Skeletal muscle tissue (tissue), 4 donors: ENCODE results near the gene SLC7A1. TPM values are rescaled to one million over a fixed set of nuclear protein-coding genes. Genes with fewer than 3 reads are reported as not detected.

Source experiments
- H3K27ac ChIP-seq: one replicate; pipeline ENCODE4 v1.7.0; 2013; ENCODE audit warnings: mild to moderate bottlenecking, low read depth, low read length, inconsistent platforms
- H3K27me3 ChIP-seq, 3 donors: one replicate each; pipeline ENCODE4 v1.7.0; 2013; ENCODE audit warnings: low read length in 3 of 3; ENCODE audit not compliant: control insufficient read depth in 3 of 3, insufficient read depth in 3 of 3
- H3K36me3 ChIP-seq, 3 donors: one replicate each; pipeline ENCODE4 v1.7.0; 2013; ENCODE audit warnings: low read length in 3 of 3; ENCODE audit not compliant: control insufficient read depth in 3 of 3, insufficient read depth in 3 of 3
- H3K4me1 ChIP-seq, 3 donors: one replicate each; pipeline ENCODE4 v1.7.0; 2013; ENCODE audit warnings: low read length in 3 of 3, mild to moderate bottlenecking in 3 of 3; ENCODE audit not compliant: control insufficient read depth in 3 of 3, insufficient read depth in 3 of 3
- H3K4me3 ChIP-seq, 3 donors: one replicate each; pipeline ENCODE4 v1.7.0; 2013; ENCODE audit warnings: low read length in 3 of 3
- H3K9ac ChIP-seq, 3 donors: one replicate each; pipeline ENCODE4 v1.7.0; 2013; ENCODE audit warnings: low read length in 3 of 3, mild to moderate bottlenecking in 3 of 3, moderate library complexity in 2 of 3, low read depth in 1 of 3
- H3K9me3 ChIP-seq, 3 donors: one replicate each; pipeline ENCODE4 v1.7.0; 2013; ENCODE audit warnings: low read length in 3 of 3; ENCODE audit not compliant: control insufficient read depth in 3 of 3
- total RNA-seq: library from RNA; depleted of rRNA; stranded (reverse); fragments of >200 nt; gene quantifications from one replicate; pipeline ENCODE4 v1.2.3, GENCODE V29; 2014
- donor health status: Osteomylitis.

SLC7A1 gene
- total RNA-seq, 1 donor from 2014 or later = 4.2 TPM

DNA sequence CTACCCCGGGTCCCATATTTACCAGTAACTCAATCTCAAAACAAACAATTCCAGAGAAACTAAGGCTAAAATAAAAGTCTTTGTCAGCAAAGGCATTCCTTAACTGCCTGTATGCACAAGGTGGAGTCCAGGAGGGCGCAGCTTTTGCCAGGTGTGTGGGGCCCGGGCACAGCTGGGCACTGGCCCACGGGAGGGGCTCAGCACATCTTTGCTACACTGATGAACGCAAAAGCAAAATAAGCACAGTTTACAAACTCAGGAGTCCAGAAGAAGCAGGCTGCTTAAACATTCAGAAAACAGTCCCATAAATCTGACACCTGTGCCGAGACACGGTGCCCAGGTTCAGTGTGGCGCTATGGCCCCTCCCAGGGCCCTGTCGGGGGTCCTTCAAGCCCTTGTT lies 70.8 kb downstream of the SLC7A1 start:
- no peaks in the 10 kb centered on the region for H3K27me3 ChIP-seq
- peaks cover 4 to 8% (median 5%) of the 10 kb centered on the region in 3 donors for H3K36me3 ChIP-seq
- no peak overlapping the region for H3K9ac ChIP-seq
- peaks cover 0 to 2% (median 0%) of the 10 kb centered on the region in 3 donors for H3K9me3 ChIP-seq
- no peak overlapping the region for H3K4me3 ChIP-seq
- no peak overlapping the region for H3K27ac ChIP-seq
- peaks cover 0 to 8% (median 3%) of the 10 kb centered on the region in 3 donors for H3K4me1 ChIP-seq

- no peak overlapping the region for H3K4me3 ChIP-seq
- no peaks in the 10 kb centered on the region for H3K27me3 ChIP-seq
- no peak overlapping the region for H3K9ac ChIP-seq
- H3K9me3 ChIP-seq = peaks cover 0 to 2% (median 0%) of the 10 kb centered on the region in 3 donors
- H3K4me1 ChIP-seq = peaks cover 0 to 8% (median 3%) of the 10 kb centered on the region in 3 donors
- H3K36me3 ChIP-seq = peaks cover 4 to 5% (median 4%) of the 10 kb centered on the region in 3 donors
- H3K27ac ChIP-seq = peak overlapping the region; percentile 74
Observed at GRCh38 chr13:29524176-29524575, 71.3 kb downstream of the SLC7A1 start.

DNA sequence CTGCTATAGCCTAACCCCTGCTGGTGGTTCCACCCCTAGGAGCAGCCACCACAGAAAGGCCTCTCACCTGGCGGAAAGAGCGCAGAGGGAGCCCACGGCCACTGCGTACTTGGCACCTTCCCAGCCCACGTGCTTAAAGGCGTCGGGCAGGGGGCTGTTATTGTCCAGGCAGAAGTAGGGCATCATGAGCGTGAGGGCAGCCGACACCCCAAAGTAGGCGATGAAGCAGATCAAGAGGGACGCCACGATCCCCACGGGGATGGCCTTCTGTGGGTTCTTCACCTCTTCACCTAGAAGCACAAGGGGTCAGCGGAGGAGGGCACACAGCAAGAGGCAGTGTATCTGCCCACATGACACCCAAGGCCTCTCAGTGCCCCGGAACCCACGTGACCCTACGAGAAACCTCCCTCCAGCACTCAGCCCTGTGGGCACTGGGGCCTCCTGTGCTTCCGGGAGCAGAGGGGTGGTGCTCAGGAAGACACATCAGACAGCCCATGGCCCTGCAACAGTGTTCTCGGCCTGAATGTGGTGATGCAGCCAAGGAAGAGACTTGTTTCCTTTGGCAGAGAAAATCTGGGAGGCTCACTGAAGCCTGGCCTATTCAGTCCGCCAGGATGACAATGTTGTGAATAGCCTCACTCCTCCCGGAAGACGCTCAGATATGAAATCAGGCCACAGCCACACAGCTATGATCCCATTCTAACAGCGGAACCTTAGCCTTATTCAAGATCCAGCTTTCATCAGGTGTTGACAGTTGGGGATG lies 72.1 kb downstream of the SLC7A1 start:
- Histone ChIP-seq H3K9ac (no peak overlapping the region), H3K4me1 (peaks cover 0 to 8% (median 3%) of the 10 kb centered on the region in 3 donors), H3K27me3 (no peaks in the 10 kb centered on the region), H3K27ac (peak overlapping the region; percentile 74), H3K4me3 (no peak overlapping the region), H3K36me3 (peaks cover 3 to 4% (median 4%) of the 10 kb centered on the region in 3 donors), H3K9me3 (peaks cover 0 to 2% (median 0%) of the 10 kb centered on the region in 3 donors)

DNA sequence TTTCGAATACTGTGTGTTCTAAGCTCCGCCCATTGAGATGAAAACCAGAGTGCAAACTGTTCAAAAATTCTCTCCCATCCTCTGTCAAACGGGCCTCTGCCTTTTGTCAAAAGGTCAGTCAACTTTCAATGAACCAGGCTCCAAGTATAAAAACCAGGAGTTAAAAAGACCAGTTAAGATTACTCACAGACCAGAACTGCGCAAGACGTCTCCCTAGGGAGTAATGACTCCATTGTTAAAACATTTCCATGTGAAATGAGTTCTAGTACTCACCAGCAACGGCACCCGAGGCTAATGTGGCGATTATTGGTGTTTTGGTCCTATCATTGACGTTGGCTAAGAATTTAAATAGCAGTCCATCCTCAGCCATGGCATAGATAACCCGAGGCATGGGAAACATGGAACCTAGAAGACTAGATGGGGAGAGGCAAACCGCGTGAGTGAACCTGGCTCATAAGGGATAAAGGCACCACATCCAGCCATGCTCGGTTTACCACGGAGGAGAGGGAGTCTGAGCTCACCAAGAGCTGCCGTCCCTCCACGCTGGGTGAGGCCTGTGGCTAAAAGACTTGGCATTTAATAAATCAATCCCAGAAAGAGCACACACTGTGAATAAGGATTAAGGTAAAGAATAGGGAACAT lies 73.3 kb downstream of the SLC7A1 start:
- Histone ChIP-seq H3K27ac (peak overlapping the region; percentile 74), H3K27me3 (no peaks in the 10 kb centered on the region), H3K9me3 (peaks cover 0 to 2% (median 0%) of the 10 kb centered on the region in 3 donors), H3K4me3 (no peak overlapping the region), H3K36me3 (peaks cover 2 to 6% (median 4%) of the 10 kb centered on the region in 3 donors), H3K9ac (no peak overlapping the region), H3K4me1 (peaks cover 0 to 8% (median 3%) of the 10 kb centered on the region in 3 donors)

GRCh38 chr13:29521336-29521735 lies 74.2 kb downstream of the SLC7A1 start:
- Histone ChIP-seq H3K27ac (peak overlapping the region; percentile 20), H3K9ac (no peak overlapping the region), H3K9me3 (peaks cover 0 to 2% (median 0%) of the 10 kb centered on the region in 3 donors)

GRCh38 chr13:29520671-29521070 lies 74.8 kb downstream of the SLC7A1 start:
- no peak overlapping the region for H3K27ac ChIP-seq
- peaks cover 4 to 16% (median 6%) of the 10 kb centered on the region in 3 donors for H3K36me3 ChIP-seq
- H3K4me3 ChIP-seq = no peak overlapping the region
- peaks cover 0 to 2% (median 0%) of the 10 kb centered on the region in 3 donors for H3K9me3 ChIP-seq
- H3K4me1 ChIP-seq = peaks cover 0 to 8% (median 3%) of the 10 kb centered on the region in 3 donors
- no peak overlapping the region for H3K9ac ChIP-seq
- H3K27me3 ChIP-seq = no peaks in the 10 kb centered on the region

More at GRCh38 chr13:29521336-29521735, 74.2 kb downstream of the SLC7A1 start:
- Histone ChIP-seq H3K27me3 (no peaks in the 10 kb centered on the region), H3K4me3 (no peak overlapping the region), H3K36me3 (peaks cover 2 to 11% (median 4%) of the 10 kb centered on the region in 3 donors), H3K4me1 (peaks cover 0 to 8% (median 3%) of the 10 kb centered on the region in 3 donors)

DNA sequence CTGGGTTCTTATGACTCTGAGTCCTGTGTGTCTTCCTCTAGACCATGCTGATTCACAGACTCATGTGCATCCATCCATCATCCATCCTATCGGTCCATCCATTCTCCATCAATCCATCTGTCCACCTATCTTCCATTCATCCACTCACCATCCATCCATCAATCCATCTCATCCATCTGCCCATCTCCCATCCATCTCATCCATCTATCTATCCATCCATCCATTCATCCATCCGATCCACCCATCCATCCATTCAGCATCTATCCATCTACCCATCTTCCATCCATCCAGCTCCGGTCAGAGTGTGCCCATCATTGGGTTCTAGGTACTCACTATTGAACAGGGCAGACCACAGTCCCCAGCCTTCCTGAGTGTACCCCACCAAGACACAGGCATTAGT lies 75.6 kb downstream of the SLC7A1 start:
- peaks cover 0 to 2% (median 0%) of the 10 kb centered on the region in 3 donors for H3K9me3 ChIP-seq
- H3K36me3 ChIP-seq = peaks cover 4 to 16% (median 6%) of the 10 kb centered on the region in 3 donors
- no peak overlapping the region for H3K27ac ChIP-seq
- H3K4me3 ChIP-seq = no peak overlapping the region
- peaks cover 0 to 8% (median 3%) of the 10 kb centered on the region in 3 donors for H3K4me1 ChIP-seq
- H3K9ac ChIP-seq = no peak overlapping the region
- peaks cover 0 to 1% (median 0%) of the 10 kb centered on the region in 3 donors for H3K27me3 ChIP-seq

DNA sequence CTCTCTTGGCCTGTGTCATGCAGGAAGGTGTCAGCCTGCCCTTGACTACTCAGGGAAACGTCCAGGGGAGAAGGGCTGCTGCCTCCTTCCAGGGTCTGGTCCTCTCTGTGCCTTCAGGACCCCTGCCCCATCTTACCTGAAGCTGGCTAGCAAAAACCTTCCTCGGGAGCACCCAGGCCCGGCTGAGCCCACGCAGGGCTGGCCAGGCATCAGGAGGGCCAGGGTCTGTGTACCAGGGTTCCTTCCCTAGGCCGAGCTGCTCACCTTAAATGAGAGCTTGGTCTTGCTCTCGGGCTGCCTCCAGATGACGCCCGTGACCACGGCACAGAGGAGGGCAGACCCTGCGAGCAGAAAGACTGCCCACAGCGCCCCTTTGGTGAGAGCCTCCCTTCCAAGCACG lies 78.6 kb downstream of the SLC7A1 start:
- no peak overlapping the region for H3K4me3 ChIP-seq
- no peak overlapping the region for H3K27ac ChIP-seq
- H3K36me3 ChIP-seq = peaks cover 0 to 16% (median 6%) of the 10 kb centered on the region in 3 donors
- peaks cover 0 to 3% (median 0%) of the 10 kb centered on the region in 3 donors for H3K27me3 ChIP-seq
- H3K9me3 ChIP-seq = no peaks in the 10 kb centered on the region
- peaks cover 0 to 6% (median 0%) of the 10 kb centered on the region in 3 donors for H3K4me1 ChIP-seq
- H3K9ac ChIP-seq = no peak overlapping the region

DNA sequence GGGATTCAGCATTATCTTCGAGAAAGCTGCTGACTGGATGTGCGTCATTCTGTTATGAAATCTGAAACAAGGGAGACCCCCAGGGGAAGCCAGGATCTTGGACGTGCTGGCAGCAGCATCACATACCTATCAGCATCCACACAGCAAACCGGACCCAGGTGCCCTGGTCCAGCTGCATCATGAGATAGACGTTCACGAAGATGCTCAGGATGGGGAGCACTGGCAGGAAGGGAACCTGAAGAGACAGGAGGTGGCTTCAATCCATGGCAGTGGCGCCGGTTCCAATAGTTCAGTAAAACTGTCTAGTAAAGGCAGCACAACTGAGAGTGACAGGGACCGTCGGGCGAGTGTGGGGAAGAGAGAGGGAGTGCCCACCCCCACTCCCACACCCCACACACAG lies 79.5 kb downstream of the SLC7A1 start:
- no peak overlapping the region for H3K4me3 ChIP-seq
- H3K36me3 ChIP-seq = peaks cover 0 to 16% (median 6%) of the 10 kb centered on the region in 3 donors
- H3K27ac ChIP-seq = no peak overlapping the region
- H3K27me3 ChIP-seq = peaks cover 0 to 3% (median 0%) of the 10 kb centered on the region in 3 donors
- no peak overlapping the region for H3K9ac ChIP-seq
- peaks cover 0 to 3% (median 0%) of the 10 kb centered on the region in 3 donors for H3K4me1 ChIP-seq
- no peaks in the 10 kb centered on the region for H3K9me3 ChIP-seq
